HepG2 (cell line): Measurements from ENCODE around the gene PYGO1. TPM values are rescaled to one million over a fixed set of nuclear protein-coding genes. Genes with fewer than 3 reads are reported as not detected.

Experiments used
- CBX5 ChIP-seq: sonication (generic); formaldehyde crosslinking; IDR thresholded peaks from 2 replicates; pipeline ENCODE4 v1.4.0; 2020; ENCODE audit warnings: missing genetic modification reagents, borderline replicate concordance
- CHD4 ChIP-seq: fragments of 200-600 bp; sonication (generic); IDR thresholded peaks from 2 replicates; pipeline ENCODE4 v1.7.0; 2017; ENCODE audit warnings: mild to moderate bottlenecking, low read length, borderline replicate concordance
- ELF4 ChIP-seq: sonication (generic); formaldehyde crosslinking; IDR thresholded peaks from 2 replicates; pipeline ENCODE4 v1.5.0; 2020; ENCODE audit warnings: missing genetic modification reagents, mild to moderate bottlenecking, moderate library complexity, borderline replicate concordance
- EP300 ChIP-seq, 3 experiments: sonication (generic) in 1 of 3; formaldehyde crosslinking in 1 of 3; IDR thresholded peaks; 2 replicates each; pipeline versions ENCODE4 v1.5.1 to v1.6.1; 2011 to 2020; ENCODE audit warnings: low read depth in 2 of 3, low read length in 2 of 3, borderline replicate concordance in 1 of 3, improper control_type of control experiment in 1 of 3, mild to moderate bottlenecking in 1 of 3, missing genetic modification reagents in 1 of 3, moderate library complexity in 1 of 3
- FOXA1 ChIP-seq, 2 experiments: fragments of 450-650 bp in 1 of 2; sonication (generic) in 1 of 2; formaldehyde crosslinking in 1 of 2; IDR thresholded peaks; 2 replicates each; pipeline versions ENCODE4 v1.4.0 to v1.6.1; 2016 to 2020; ENCODE audit warnings: missing genetic modification reagents in 1 of 2
- GFI1 ChIP-seq: sonication (generic); formaldehyde crosslinking; IDR thresholded peaks from 2 replicates; pipeline ENCODE4 v1.5.0; 2020; ENCODE audit warnings: missing genetic modification reagents, mild to moderate bottlenecking, borderline replicate concordance
- HBP1 ChIP-seq: IDR thresholded peaks from 2 replicates; pipeline ENCODE4 v1.6.1; 2016; ENCODE audit warnings: low read depth, control low read depth
- KDM4B ChIP-seq: sonication (generic); formaldehyde crosslinking; IDR thresholded peaks from 2 replicates; pipeline ENCODE4 v1.4.0; 2020; ENCODE audit warnings: missing genetic modification reagents
- NKX3-1 ChIP-seq: sonication (generic); formaldehyde crosslinking; IDR thresholded peaks from 2 replicates; pipeline ENCODE4 v1.5.0; 2020; ENCODE audit warnings: missing genetic modification reagents
- NRL ChIP-seq: sonication (generic); formaldehyde crosslinking; IDR thresholded peaks from 2 replicates; pipeline ENCODE4 v1.5.0; 2020; ENCODE audit warnings: missing genetic modification reagents, mild to moderate bottlenecking, moderate library complexity, borderline replicate concordance
- PLSCR1 ChIP-seq: sonication (generic); formaldehyde crosslinking; IDR thresholded peaks from 2 replicates; pipeline ENCODE4 v1.5.0; 2020; ENCODE audit warnings: missing genetic modification reagents, mild to moderate bottlenecking, borderline replicate concordance
- RBM22 ChIP-seq: fragments of 200-400 bp; formaldehyde crosslinking; optimal IDR thresholded peaks from 2 replicates; pipeline ENCODE3; 2017; ENCODE audit warnings: mild to moderate bottlenecking, low read length, moderate library complexity
- RXRA ChIP-seq: sonication (generic); formaldehyde crosslinking; IDR thresholded peaks from 2 replicates; pipeline ENCODE4 v1.5.1; 2020; ENCODE audit warnings: missing genetic modification reagents
- STAG1 ChIP-seq: sonication (generic); formaldehyde crosslinking; IDR thresholded peaks from 2 replicates; pipeline ENCODE4 v1.4.0; 2020; ENCODE audit warnings: missing genetic modification reagents
- ZNF230 ChIP-seq: sonication (generic); formaldehyde crosslinking; IDR thresholded peaks from 2 replicates; pipeline ENCODE4 v1.4.0; 2020; ENCODE audit warnings: mild to moderate bottlenecking, missing genetic modification reagents
- ZNF34 ChIP-seq: sonication (generic); formaldehyde crosslinking; IDR thresholded peaks from 2 replicates; pipeline ENCODE4 v1.4.0; 2020; ENCODE audit warnings: mild to moderate bottlenecking, missing genetic modification reagents, borderline replicate concordance
- ZNF510 ChIP-seq: sonication (generic); formaldehyde crosslinking; IDR thresholded peaks from 2 replicates; pipeline ENCODE4 v1.4.0; 2020; ENCODE audit warnings: low read depth, mild to moderate bottlenecking, missing genetic modification reagents
- ZNF564 ChIP-seq: sonication (generic); formaldehyde crosslinking; IDR thresholded peaks from 2 replicates; pipeline ENCODE4 v1.8.1; 2023; ENCODE audit warnings: mild to moderate bottlenecking, missing genetic modification reagents
- ZNF652 ChIP-seq: IDR thresholded peaks from 2 replicates; pipeline ENCODE4 v1.6.1; 2016; ENCODE audit warnings: low read depth, borderline replicate concordance
- ZNF720 ChIP-seq: sonication (generic); formaldehyde crosslinking; IDR thresholded peaks from 2 replicates; pipeline ENCODE4 v1.4.0; 2020; ENCODE audit warnings: missing genetic modification reagents
- ZNF724P ChIP-seq: sonication (generic); formaldehyde crosslinking; IDR thresholded peaks from 2 replicates; pipeline ENCODE4 v1.8.0; 2022; ENCODE audit warnings: missing genetic modification reagents, borderline replicate concordance
- ZNF780A ChIP-seq: sonication (generic); formaldehyde crosslinking; IDR thresholded peaks from 2 replicates; pipeline ENCODE4 v1.8.0; 2022; ENCODE audit warnings: mild to moderate bottlenecking, missing genetic modification reagents, moderate library complexity
- ZNF883 ChIP-seq: sonication (generic); formaldehyde crosslinking; IDR thresholded peaks from 2 replicates; pipeline ENCODE4 v1.5.1; 2020; ENCODE audit warnings: mild to moderate bottlenecking, missing genetic modification reagents; ENCODE audit errors: not compliant biosample characterization
- polyA plus RNA-seq, 8 experiments: library from polyadenylated mRNA; depleted of rRNA in 3 of 8; stranded (reverse) in 7 of 8; unstranded in 1 of 8; fragments of >200 nt; fragmentation: Illumina TruSeq in 4 of 8; extraction: Trizol in 4 of 8; gene quantifications; 2 replicates each; pipeline versions ENCODE4 v1.2.1 to v1.2.3, GENCODE V29; 2011 to 2016; ENCODE audit warnings: low read depth in 4 of 8, missing spikeins in 1 of 8, mixed read lengths in 1 of 8; ENCODE audit not compliant: insufficient read depth in 1 of 8
- total RNA-seq, 5 experiments: library from RNA; depleted of rRNA; stranded (reverse); fragments of >200 nt; fragmentation: Illumina TruSeq; extraction: Trizol; gene quantifications; 2 replicates each; pipeline ENCODE4 v1.2.3, GENCODE V29; 2016; ENCODE audit warnings: low read depth in 1 of 5
- TF ChIP-seq, protein P1 (sequence below): sonication (generic); formaldehyde crosslinking; IDR thresholded peaks from 2 replicates; pipeline ENCODE4 v1.8.0; 2022; ENCODE audit warnings: missing genetic modification reagents, mild to moderate bottlenecking, borderline replicate concordance
- TF ChIP-seq, protein P2 (sequence below): IDR thresholded peaks from 2 replicates; pipeline ENCODE4 v1.6.1; 2016; ENCODE audit warnings: low read depth, borderline replicate concordance
- TF ChIP-seq, protein P3 (sequence below): sonication (generic); formaldehyde crosslinking; IDR thresholded peaks from 2 replicates; pipeline ENCODE4 v1.4.0; 2020; ENCODE audit warnings: missing genetic modification reagents

Gene PYGO1
- total and polyA plus RNA-seq, 2 of the 13 experiments (the other 11 are each of a cell fraction or from before 2014, with no cell fraction given) = 1.1 to 1.8 TPM

- TF ChIP-seq NRL (CRISPR knock-in tag) (0 out of 2 replicates have a peak, but pooled peaks have one; percentile 44), PLSCR1 (CRISPR knock-in tag) (no peak), EP300 (IDR thresholded peaks at IDR 0.05; ENCODE audit: low read depth in 2 of 2, low read length in 2 of 2) (no peak), EP300 (CRISPR knock-in tag; IDR thresholded peaks at IDR 0.05; ENCODE audit: borderline replicate concordance) (no peak), ZNF230 (CRISPR knock-in tag) (no peak), ELF4 (no peak), STAG1 (CRISPR knock-in tag) (peak; percentile 52), ZNF652 (CRISPR knock-in tag) (no peak), CBX5 (CRISPR knock-in tag) (no peak), ZNF564 (no peak), GFI1 (no peak), NKX3-1 (CRISPR knock-in tag) (no peak), RBM22 (no peak), FOXA1 (IDR thresholded peaks at IDR 0.05) (no peak), FOXA1 (CRISPR knock-in tag; IDR thresholded peaks at IDR 0.05) (0 out of 2 replicates have a peak, but pooled peaks have one; percentile 16), ZNF883 (CRISPR knock-in tag) (peak; percentile 67), ZNF720 (CRISPR knock-in tag) (no peak), ZNF510 (no peak), ZNF780A (CRISPR knock-in tag) (no peak), RXRA (no peak), KDM4B (CRISPR knock-in tag) (no peak), ZNF724P (CRISPR knock-in tag) (no peak), HBP1 (CRISPR knock-in tag) (no peak), ZNF34 (CRISPR knock-in tag) (no peak), CHD4 (no peak)
- TF ChIP-seq, protein P1, sequence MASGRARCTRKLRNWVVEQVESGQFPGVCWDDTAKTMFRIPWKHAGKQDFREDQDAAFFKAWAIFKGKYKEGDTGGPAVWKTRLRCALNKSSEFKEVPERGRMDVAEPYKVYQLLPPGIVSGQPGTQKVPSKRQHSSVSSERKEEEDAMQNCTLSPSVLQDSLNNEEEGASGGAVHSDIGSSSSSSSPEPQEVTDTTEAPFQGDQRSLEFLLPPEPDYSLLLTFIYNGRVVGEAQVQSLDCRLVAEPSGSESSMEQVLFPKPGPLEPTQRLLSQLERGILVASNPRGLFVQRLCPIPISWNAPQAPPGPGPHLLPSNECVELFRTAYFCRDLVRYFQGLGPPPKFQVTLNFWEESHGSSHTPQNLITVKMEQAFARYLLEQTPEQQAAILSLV = peak; percentile 69; the same call in 1 of the 2 replicates
- TF ChIP-seq, protein P2, sequence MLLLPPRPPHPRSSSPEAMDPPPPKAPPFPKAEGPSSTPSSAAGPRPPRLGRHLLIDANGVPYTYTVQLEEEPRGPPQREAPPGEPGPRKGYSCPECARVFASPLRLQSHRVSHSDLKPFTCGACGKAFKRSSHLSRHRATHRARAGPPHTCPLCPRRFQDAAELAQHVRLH (CRISPR knock-in tag) = peak; percentile 35; the same call in 1 of the 2 replicates
- TF ChIP-seq, protein P3, sequence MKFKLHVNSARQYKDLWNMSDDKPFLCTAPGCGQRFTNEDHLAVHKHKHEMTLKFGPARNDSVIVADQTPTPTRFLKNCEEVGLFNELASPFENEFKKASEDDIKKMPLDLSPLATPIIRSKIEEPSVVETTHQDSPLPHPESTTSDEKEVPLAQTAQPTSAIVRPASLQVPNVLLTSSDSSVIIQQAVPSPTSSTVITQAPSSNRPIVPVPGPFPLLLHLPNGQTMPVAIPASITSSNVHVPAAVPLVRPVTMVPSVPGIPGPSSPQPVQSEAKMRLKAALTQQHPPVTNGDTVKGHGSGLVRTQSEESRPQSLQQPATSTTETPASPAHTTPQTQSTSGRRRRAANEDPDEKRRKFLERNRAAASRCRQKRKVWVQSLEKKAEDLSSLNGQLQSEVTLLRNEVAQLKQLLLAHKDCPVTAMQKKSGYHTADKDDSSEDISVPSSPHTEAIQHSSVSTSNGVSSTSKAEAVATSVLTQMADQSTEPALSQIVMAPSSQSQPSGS (CRISPR knock-in tag) = 0 out of 2 replicates have a peak, but pooled peaks have one; percentile 31
Measured at GRCh38 chr15:55526559-55527036, 61.5 kb downstream of the PYGO1 start (continued).
